CD14-positive monocyte (primary cell): ENCODE measurements around the gene ANKRD34B. TPM values are rescaled to one million over a fixed set of nuclear protein-coding genes. Genes with fewer than 3 reads are reported as not detected.
A peak's percentile ranks its signal among the peaks of the same experiment; 100 is the strongest.

Experiments
- DNase-seq, 3 donors: peaks; one replicate each; pipeline ENCODE4 v3.0.0-alpha.2; 2011 to 2022
- H2AFZ ChIP-seq: 2 replicates; pipeline ENCODE4 v1.6.0; 2012; ENCODE audit warnings: mild to moderate bottlenecking, low read depth, low read length, inconsistent platforms; ENCODE audit not compliant: insufficient read depth, poor library complexity, severe bottlenecking
- H3K27ac ChIP-seq, 2 donors: 1 replicate in 1 of 2; 2 replicates in 1 of 2; pipeline ENCODE4 v1.5.1; 2012 to 2013; ENCODE audit warnings: low read length in 2 of 2, control low read depth in 1 of 2, inconsistent platforms in 1 of 2, low read depth in 1 of 2, mild to moderate bottlenecking in 1 of 2
- H3K27me3 ChIP-seq, 2 donors: one replicate each; pipeline versions ENCODE4 v1.6.0 to v1.6.1; 2011 to 2013; ENCODE audit warnings: low read length in 2 of 2; ENCODE audit not compliant: control insufficient read depth in 2 of 2, insufficient read depth in 2 of 2
- H3K36me3 ChIP-seq, 2 donors: replicated peaks in 1 of 2; 1 replicate in 1 of 2; 2 replicates in 1 of 2; pipeline versions ENCODE4 v1.5.1 to v1.6.1; 2012 to 2013; ENCODE audit warnings: low read length in 2 of 2, control low read depth in 1 of 2, inconsistent platforms in 1 of 2, mild to moderate bottlenecking in 1 of 2; ENCODE audit not compliant: insufficient read depth in 2 of 2, control insufficient read depth in 1 of 2
- H3K4me1 ChIP-seq, 2 donors: 1 replicate in 1 of 2; 2 replicates in 1 of 2; pipeline versions ENCODE4 v1.5.1 to v1.6.1; 2012 to 2013; ENCODE audit warnings: low read length in 2 of 2, control low read depth in 1 of 2, inconsistent platforms in 1 of 2, mild to moderate bottlenecking in 1 of 2, moderate library complexity in 1 of 2; ENCODE audit not compliant: insufficient read depth in 2 of 2, control insufficient read depth in 1 of 2
- H3K4me2 ChIP-seq: replicated peaks from 2 replicates; pipeline ENCODE3; 2012; ENCODE audit warnings: low read length, moderate library complexity, mild to moderate bottlenecking; ENCODE audit not compliant: poor library complexity, severe bottlenecking; ENCODE audit errors: extremely low read depth
- H3K4me3 ChIP-seq, 3 experiments: fragments of 200-600 bp in 1 of 3; sonication (generic) in 1 of 3; replicated peaks in 1 of 3; 1 replicate in 2 of 3; 2 replicates in 1 of 3; pipeline ENCODE4 v1.5.1; 2011 to 2013; ENCODE audit warnings: low read length in 3 of 3, mild to moderate bottlenecking in 3 of 3, control low read depth in 2 of 3, low read depth in 2 of 3, inconsistent platforms in 1 of 3, moderate library complexity in 1 of 3
- H3K79me2 ChIP-seq: 2 replicates; pipeline ENCODE4 v1.6.0; 2012; ENCODE audit warnings: mild to moderate bottlenecking, control low read depth, inconsistent platforms, low read length, moderate library complexity; ENCODE audit not compliant: insufficient read depth
- H3K9ac ChIP-seq: 2 replicates; pipeline ENCODE4 v1.6.0; 2017; ENCODE audit warnings: low read length, mild to moderate bottlenecking; ENCODE audit not compliant: insufficient read depth, poor library complexity, severe bottlenecking
- H3K9me3 ChIP-seq, 2 donors: replicated peaks in 1 of 2; 1 replicate in 1 of 2; 2 replicates in 1 of 2; pipeline versions ENCODE4 v1.5.1 to v1.6.1; 2012 to 2013; ENCODE audit warnings: low read length in 2 of 2, control low read depth in 1 of 2; ENCODE audit not compliant: control insufficient read depth in 1 of 2, insufficient read depth in 1 of 2
- H4K20me1 ChIP-seq: 2 replicates; pipeline ENCODE4 v1.6.0; 2012; ENCODE audit warnings: mild to moderate bottlenecking, low read length, control low read depth, moderate library complexity; ENCODE audit not compliant: insufficient read depth
- H3K27ac Mint-ChIP-seq, 7 donors: one replicate each; pipeline ENCODE4 v1.8.0; 2020; ENCODE audit warnings: mild to moderate bottlenecking in 7 of 7, mixed read lengths in 7 of 7, moderate library complexity in 6 of 7, inconsistent platforms in 2 of 7
- H3K27me3 Mint-ChIP-seq, 3 donors: one replicate each; pipeline ENCODE4 v1.8.0; 2021 to 2022; ENCODE audit warnings: low read depth in 3 of 3, mild to moderate bottlenecking in 3 of 3, mixed read lengths in 3 of 3, moderate library complexity in 3 of 3, inconsistent platforms in 1 of 3
- H3K36me3 Mint-ChIP-seq, 2 donors: one replicate each; pipeline ENCODE4 v1.8.0; 2020; ENCODE audit warnings: mixed read lengths in 2 of 2, inconsistent platforms in 1 of 2, mild to moderate bottlenecking in 1 of 2
- H3K4me1 Mint-ChIP-seq: one replicate; pipeline ENCODE4 v1.8.0; 2020; ENCODE audit warnings: mild to moderate bottlenecking, mixed read lengths
- H3K4me3 Mint-ChIP-seq, 2 donors: one replicate each; pipeline ENCODE4 v1.8.0; 2020; ENCODE audit warnings: mild to moderate bottlenecking in 2 of 2, mixed read lengths in 2 of 2, moderate library complexity in 1 of 2
- H3K9me3 Mint-ChIP-seq, 7 donors: one replicate each; pipeline ENCODE4 v1.8.0; 2020 to 2022; ENCODE audit warnings: mixed read lengths in 7 of 7, mild to moderate bottlenecking in 6 of 7, moderate library complexity in 6 of 7, inconsistent platforms in 2 of 7
- WGBS: methylation state at CpG from one replicate; pipeline ENCODE4 v1.1.5; 2013; ENCODE audit warnings: missing lambda C conversion rate; ENCODE audit not compliant: insufficient coverage; 5-methylcytosine and 5-hydroxymethylcytosine counted together
- intact Hi-C, 2 donors: fragments of 100-400 bp; cut with micrococcal nuclease; formaldehyde crosslinking; loops; one replicate each; pipeline versions ENCODE4 v1.15.0 to v1.15.1; 2023
- polyA plus RNA-seq, 3 donors: library from polyadenylated mRNA; depleted of rRNA in 1 of 3; unstranded in 2 of 3; stranded (reverse) in 1 of 3; fragments of 300-500 nt in 2 of 3; fragments of >200 nt in 1 of 3; fragmentation: Illumina TruSeq in 2 of 3; gene quantifications; 1 replicate in 2 of 3; 2 replicates in 1 of 3; pipeline ENCODE4 v1.2.3, GENCODE V29; 2012 to 2021
- TF ChIP-seq, protein P1 (sequence below): fragments of 200-600 bp; IDR thresholded peaks from one replicate; pipeline ENCODE4 v1.8.0; 2022; ENCODE audit warnings: antibody characterized with exemption, mild to moderate bottlenecking

Gene ANKRD34B
- polyA plus RNA-seq, 3 donors, result 0.43 to 2.0 (median 1.3) TPM

DNA sequence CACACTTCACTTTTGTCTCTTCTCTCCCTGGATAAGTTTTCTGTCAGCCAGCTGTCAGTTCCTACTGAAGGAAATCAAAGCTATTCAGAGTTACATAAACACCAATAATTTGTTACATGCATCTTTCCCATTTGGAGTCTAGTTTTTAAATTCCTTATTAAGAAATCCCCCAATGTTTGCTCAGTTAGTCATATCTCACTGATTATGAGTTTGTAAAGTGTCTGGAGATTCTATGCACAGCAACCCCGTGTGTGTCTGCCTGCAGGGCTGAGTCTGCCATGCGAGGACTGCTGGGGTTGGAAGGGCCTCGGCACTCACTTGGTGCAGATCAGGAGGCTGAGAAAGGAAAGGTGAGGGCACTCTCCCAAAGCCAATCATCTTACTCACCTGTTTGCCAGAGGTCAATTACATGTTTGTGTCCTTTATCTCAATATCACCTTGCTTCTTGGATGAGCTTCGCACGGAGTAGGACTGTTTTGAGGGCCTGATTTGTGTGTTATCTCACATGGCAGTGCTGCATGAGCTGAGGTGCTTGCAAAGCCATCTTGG lies 3.3 kb downstream of the ANKRD34B start:
- Mint-ChIP-seq H3K4me3 (peak overlapping the region in 1 of 2 donors; percentile 4), H3K4me1 (peaks cover 9% of the 10 kb centered on the region), H3K27me3 (peaks cover 57 to 89% (median 64%) of the 10 kb centered on the region in 3 donors), H3K36me3 (peaks cover 2 to 7% of the 10 kb centered on the region in 2 donors), H3K9me3 (peaks cover 0 to 14% (median 3%) of the 10 kb centered on the region in 7 donors), H3K27ac (no peak overlapping the region)
- WGBS, result 100% methylated on average over 2 of the region's 5 CpGs
- Histone ChIP-seq H3K36me3 (no peaks in the 10 kb centered on the region), H3K4me3 (no peak overlapping the region), H4K20me1 (no peaks in the 10 kb centered on the region), H3K9ac (no peak overlapping the region), H3K79me2 (no peaks in the 10 kb centered on the region), H3K4me2 (no peak overlapping the region), H3K27me3 (peaks cover 42 to 80% of the 10 kb centered on the region in 2 donors), H3K9me3 (peaks cover 0 to 15% of the 10 kb centered on the region in 2 donors), H3K4me1 (peaks cover 16 to 20% of the 10 kb centered on the region in 2 donors), H3K27ac (no peak overlapping the region), H2AFZ (no peak overlapping the region)
- intact Hi-C loops, result no loop called here
- DNase-seq, result no peak
- TF ChIP-seq, protein P1, sequence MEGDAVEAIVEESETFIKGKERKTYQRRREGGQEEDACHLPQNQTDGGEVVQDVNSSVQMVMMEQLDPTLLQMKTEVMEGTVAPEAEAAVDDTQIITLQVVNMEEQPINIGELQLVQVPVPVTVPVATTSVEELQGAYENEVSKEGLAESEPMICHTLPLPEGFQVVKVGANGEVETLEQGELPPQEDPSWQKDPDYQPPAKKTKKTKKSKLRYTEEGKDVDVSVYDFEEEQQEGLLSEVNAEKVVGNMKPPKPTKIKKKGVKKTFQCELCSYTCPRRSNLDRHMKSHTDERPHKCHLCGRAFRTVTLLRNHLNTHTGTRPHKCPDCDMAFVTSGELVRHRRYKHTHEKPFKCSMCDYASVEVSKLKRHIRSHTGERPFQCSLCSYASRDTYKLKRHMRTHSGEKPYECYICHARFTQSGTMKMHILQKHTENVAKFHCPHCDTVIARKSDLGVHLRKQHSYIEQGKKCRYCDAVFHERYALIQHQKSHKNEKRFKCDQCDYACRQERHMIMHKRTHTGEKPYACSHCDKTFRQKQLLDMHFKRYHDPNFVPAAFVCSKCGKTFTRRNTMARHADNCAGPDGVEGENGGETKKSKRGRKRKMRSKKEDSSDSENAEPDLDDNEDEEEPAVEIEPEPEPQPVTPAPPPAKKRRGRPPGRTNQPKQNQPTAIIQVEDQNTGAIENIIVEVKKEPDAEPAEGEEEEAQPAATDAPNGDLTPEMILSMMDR, result no peak

DNA sequence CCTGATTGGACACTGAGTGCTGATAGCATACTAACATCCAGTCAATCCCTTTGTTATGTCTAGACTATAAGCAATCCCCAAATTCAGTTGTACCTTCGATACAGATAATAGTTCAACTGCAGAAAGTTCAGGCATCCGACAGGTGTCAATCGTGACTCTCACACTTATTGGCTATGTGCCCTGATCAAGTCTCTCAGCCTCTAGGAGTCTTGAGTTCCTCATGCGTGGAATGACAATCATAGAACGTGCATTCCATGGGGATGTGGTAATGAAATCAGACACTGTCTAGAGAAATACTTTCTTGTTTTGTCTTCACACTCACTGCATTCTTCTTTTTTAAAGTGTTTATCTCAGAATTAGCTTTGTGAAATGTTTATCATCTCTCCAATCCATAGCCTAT lies 4.8 kb downstream of the ANKRD34B start:
- H3K27me3 Mint-ChIP-seq, result peaks cover 44 to 78% (median 55%) of the 10 kb centered on the region in 3 donors
- WGBS, result 100% methylated on average over 2 of the region's 5 CpGs
- H3K4me3 ChIP-seq, result no peak overlapping the region
- TF ChIP-seq, protein P1, result no peak
- peaks cover 0 to 12% of the 10 kb centered on the region in 2 donors for H3K9me3 ChIP-seq
- no peak for DNase-seq
- H3K4me3 Mint-ChIP-seq, result no peak overlapping the region
- H3K4me2 ChIP-seq, result no peak overlapping the region
- H3K36me3 ChIP-seq, result no peaks in the 10 kb centered on the region
- peaks cover 2% of the 10 kb centered on the region in 2 donors for H3K36me3 Mint-ChIP-seq
- H3K79me2 ChIP-seq, result no peaks in the 10 kb centered on the region
- intact Hi-C loops, result no loop called here
- no peak overlapping the region for H3K27ac ChIP-seq
- H3K9me3 Mint-ChIP-seq, result peaks cover 0 to 5% (median 2%) of the 10 kb centered on the region in 7 donors
- no peak overlapping the region for H3K27ac Mint-ChIP-seq
- no peaks in the 10 kb centered on the region for H4K20me1 ChIP-seq
- no peak overlapping the region for H2AFZ ChIP-seq
- peaks cover 6% of the 10 kb centered on the region for H3K4me1 Mint-ChIP-seq
- peaks cover 41 to 78% of the 10 kb centered on the region in 2 donors for H3K27me3 ChIP-seq
- H3K9ac ChIP-seq, result no peak overlapping the region
- peaks cover 13 to 17% of the 10 kb centered on the region in 2 donors for H3K4me1 ChIP-seq
